ENCODE data around the gene PTPRN2.

PTPRN2 gene

GRCh38 chr7:158365267-158365666, 222.4 kb downstream of the PTPRN2 start:
- Histone ChIP-seq H3K4me1 (ENCODE audit: control insufficient read depth in 5 of 5, insufficient read depth in 5 of 5, low read length in 5 of 5) (peaks cover 0 to 9% (median 0%) of the 10 kb centered on the region in 5 donors), H3K27ac (ENCODE audit: low read depth, low read length) (no peak overlapping the region), H3K4me3 (ENCODE audit: low read depth in 1 of 5, low read length in 5 of 5) (no peak overlapping the region), H3K9me3 (ENCODE audit: control insufficient read depth in 5 of 5, low read length in 5 of 5) (peaks cover 0 to 3% (median 0%) of the 10 kb centered on the region in 5 donors), H3K9ac (ENCODE audit: low read length in 5 of 5) (no peak overlapping the region), H3K36me3 (ENCODE audit: control insufficient read depth in 5 of 5, insufficient read depth in 5 of 5, low read length in 5 of 5) (no peaks in the 10 kb centered on the region), H3K27me3 (ENCODE audit: control insufficient read depth in 5 of 5, insufficient read depth in 4 of 5, low read length in 5 of 5) (peaks cover 0 to 7% (median 3%) of the 10 kb centered on the region in 5 donors)

GRCh38 chr7:158364451-158364850, 223.2 kb downstream of the PTPRN2 start:
- no peak overlapping the region for H3K9ac ChIP-seq (ENCODE audit: low read length in 5 of 5)
- H3K4me1 ChIP-seq (ENCODE audit: control insufficient read depth in 5 of 5, insufficient read depth in 5 of 5, low read length in 5 of 5), result peaks cover 0 to 9% (median 0%) of the 10 kb centered on the region in 5 donors
- H3K9me3 ChIP-seq (ENCODE audit: control insufficient read depth in 5 of 5, low read length in 5 of 5), result peaks cover 0 to 3% (median 0%) of the 10 kb centered on the region in 5 donors
- no peak overlapping the region for H3K27ac ChIP-seq (ENCODE audit: low read depth, low read length)
- H3K4me3 ChIP-seq (ENCODE audit: low read depth in 1 of 5, low read length in 5 of 5), result no peak overlapping the region
- no peaks in the 10 kb centered on the region for H3K36me3 ChIP-seq (ENCODE audit: control insufficient read depth in 5 of 5, insufficient read depth in 5 of 5, low read length in 5 of 5)
- H3K27me3 ChIP-seq (ENCODE audit: control insufficient read depth in 5 of 5, insufficient read depth in 4 of 5, low read length in 5 of 5), result peaks cover 0 to 7% (median 3%) of the 10 kb centered on the region in 5 donors

GRCh38 chr7:158362912-158363905, 224.4 kb downstream of the PTPRN2 start:
- Histone ChIP-seq H3K36me3 (ENCODE audit: control insufficient read depth in 5 of 5, insufficient read depth in 5 of 5, low read length in 5 of 5) (no peaks in the 10 kb centered on the region), H3K27ac (ENCODE audit: low read depth, low read length) (no peak overlapping the region), H3K27me3 (ENCODE audit: control insufficient read depth in 5 of 5, insufficient read depth in 4 of 5, low read length in 5 of 5) (peaks cover 0 to 10% (median 3%) of the 10 kb centered on the region in 5 donors), H3K9me3 (ENCODE audit: control insufficient read depth in 5 of 5, low read length in 5 of 5) (peaks cover 0 to 3% (median 0%) of the 10 kb centered on the region in 5 donors), H3K9ac (ENCODE audit: low read length in 5 of 5) (no peak overlapping the region), H3K4me1 (ENCODE audit: control insufficient read depth in 5 of 5, insufficient read depth in 5 of 5, low read length in 5 of 5) (peaks cover 0 to 9% (median 0%) of the 10 kb centered on the region in 5 donors), H3K4me3 (ENCODE audit: low read depth in 1 of 5, low read length in 5 of 5) (no peak overlapping the region)

GRCh38 chr7:158362001-158362400, 225.6 kb downstream of the PTPRN2 start:
- H3K9me3 ChIP-seq (ENCODE audit: control insufficient read depth in 5 of 5, low read length in 5 of 5), result peaks cover 0 to 3% (median 0%) of the 10 kb centered on the region in 5 donors
- H3K9ac ChIP-seq (ENCODE audit: low read length in 5 of 5), result no peak overlapping the region
- no peak overlapping the region for H3K27ac ChIP-seq (ENCODE audit: low read depth, low read length)
- H3K27me3 ChIP-seq (ENCODE audit: control insufficient read depth in 5 of 5, insufficient read depth in 4 of 5, low read length in 5 of 5), result peaks cover 0 to 10% (median 5%) of the 10 kb centered on the region in 5 donors
- no peak overlapping the region for H3K4me3 ChIP-seq (ENCODE audit: low read depth in 1 of 5, low read length in 5 of 5)
- H3K36me3 ChIP-seq (ENCODE audit: control insufficient read depth in 5 of 5, insufficient read depth in 5 of 5, low read length in 5 of 5), result no peaks in the 10 kb centered on the region
- peaks cover 0 to 9% (median 0%) of the 10 kb centered on the region in 5 donors for H3K4me1 ChIP-seq (ENCODE audit: control insufficient read depth in 5 of 5, insufficient read depth in 5 of 5, low read length in 5 of 5)

GRCh38 chr7:158361326-158361946, 226.2 kb downstream of the PTPRN2 start:
- Histone ChIP-seq H3K27ac (ENCODE audit: low read depth, low read length) (no peak overlapping the region), H3K36me3 (ENCODE audit: control insufficient read depth in 5 of 5, insufficient read depth in 5 of 5, low read length in 5 of 5) (no peaks in the 10 kb centered on the region), H3K4me1 (ENCODE audit: control insufficient read depth in 5 of 5, insufficient read depth in 5 of 5, low read length in 5 of 5) (peaks cover 0 to 9% (median 0%) of the 10 kb centered on the region in 5 donors), H3K9me3 (ENCODE audit: control insufficient read depth in 5 of 5, low read length in 5 of 5) (peaks cover 0 to 3% (median 0%) of the 10 kb centered on the region in 5 donors), H3K4me3 (ENCODE audit: low read depth in 1 of 5, low read length in 5 of 5) (no peak overlapping the region), H3K27me3 (ENCODE audit: control insufficient read depth in 5 of 5, insufficient read depth in 4 of 5, low read length in 5 of 5) (peaks cover 0 to 10% (median 5%) of the 10 kb centered on the region in 5 donors), H3K9ac (ENCODE audit: low read length in 5 of 5) (no peak overlapping the region)

- H3K36me3 ChIP-seq (ENCODE audit: control insufficient read depth in 5 of 5, insufficient read depth in 5 of 5, low read length in 5 of 5), result no peaks in the 10 kb centered on the region
- H3K27ac ChIP-seq (ENCODE audit: low read depth, low read length), result no peak overlapping the region
- no peak overlapping the region for H3K9ac ChIP-seq (ENCODE audit: low read length in 5 of 5)
- peaks cover 0 to 7% (median 4%) of the 10 kb centered on the region in 5 donors for H3K27me3 ChIP-seq (ENCODE audit: control insufficient read depth in 5 of 5, insufficient read depth in 4 of 5, low read length in 5 of 5)
- peaks cover 0 to 17% (median 8%) of the 10 kb centered on the region in 5 donors for H3K9me3 ChIP-seq (ENCODE audit: control insufficient read depth in 5 of 5, low read length in 5 of 5)
- H3K4me3 ChIP-seq (ENCODE audit: low read depth in 1 of 5, low read length in 5 of 5), result no peak overlapping the region
- no peaks in the 10 kb centered on the region for H3K4me1 ChIP-seq (ENCODE audit: control insufficient read depth in 5 of 5, insufficient read depth in 5 of 5, low read length in 5 of 5)
Observed at GRCh38 chr7:158358926-158359645, 228.5 kb downstream of the PTPRN2 start.

GRCh38 chr7:158357898-158358821, 229.5 kb downstream of the PTPRN2 start:
- H3K9me3 ChIP-seq (ENCODE audit: control insufficient read depth in 5 of 5, low read length in 5 of 5), result peaks cover 0 to 22% (median 8%) of the 10 kb centered on the region in 5 donors
- H3K4me3 ChIP-seq (ENCODE audit: low read depth in 1 of 5, low read length in 5 of 5), result no peak overlapping the region
- no peaks in the 10 kb centered on the region for H3K4me1 ChIP-seq (ENCODE audit: control insufficient read depth in 5 of 5, insufficient read depth in 5 of 5, low read length in 5 of 5)
- H3K27me3 ChIP-seq (ENCODE audit: control insufficient read depth in 5 of 5, insufficient read depth in 4 of 5, low read length in 5 of 5), result peaks cover 0 to 7% (median 4%) of the 10 kb centered on the region in 5 donors
- no peak overlapping the region for H3K27ac ChIP-seq (ENCODE audit: low read depth, low read length)
- H3K9ac ChIP-seq (ENCODE audit: low read length in 5 of 5), result no peak overlapping the region
- no peaks in the 10 kb centered on the region for H3K36me3 ChIP-seq (ENCODE audit: control insufficient read depth in 5 of 5, insufficient read depth in 5 of 5, low read length in 5 of 5)

GRCh38 chr7:158357106-158357897, 230.3 kb downstream of the PTPRN2 start:
- Histone ChIP-seq H3K36me3 (ENCODE audit: control insufficient read depth in 5 of 5, insufficient read depth in 5 of 5, low read length in 5 of 5) (no peaks in the 10 kb centered on the region), H3K27me3 (ENCODE audit: control insufficient read depth in 5 of 5, insufficient read depth in 4 of 5, low read length in 5 of 5) (peaks cover 0 to 7% (median 4%) of the 10 kb centered on the region in 5 donors), H3K9ac (ENCODE audit: low read length in 5 of 5) (no peak overlapping the region), H3K9me3 (ENCODE audit: control insufficient read depth in 5 of 5, low read length in 5 of 5) (peaks cover 0 to 19% (median 8%) of the 10 kb centered on the region in 5 donors), H3K27ac (ENCODE audit: low read depth, low read length) (no peak overlapping the region), H3K4me3 (ENCODE audit: low read depth in 1 of 5, low read length in 5 of 5) (no peak overlapping the region), H3K4me1 (ENCODE audit: control insufficient read depth in 5 of 5, insufficient read depth in 5 of 5, low read length in 5 of 5) (no peaks in the 10 kb centered on the region)
